Subcutaneous adipose tissue (tissue), 4 donors: ENCODE measurements around the gene SLC35A5. TPM values are rescaled to one million over a fixed set of nuclear protein-coding genes. Genes with fewer than 3 reads are reported as not detected.

Experiments
- CTCF ChIP-seq: fragments of 450-650 bp; IDR thresholded peaks from one replicate; pipeline ENCODE4 v1.5.1; 2016; ENCODE audit warnings: low read depth, mild to moderate bottlenecking, control low read depth, antibody characterized with exemption, moderate library complexity
- total RNA-seq, 4 donors: library from RNA; depleted of rRNA; stranded (reverse); fragments of >200 nt; gene quantifications; one replicate each; pipeline ENCODE4 v1.1.0, GENCODE V29; 2016

The SLC35A5 gene
- total RNA-seq, 4 donors from 2014 or later, result 26.6 to 42.6 (median 37.6) TPM

DNA sequence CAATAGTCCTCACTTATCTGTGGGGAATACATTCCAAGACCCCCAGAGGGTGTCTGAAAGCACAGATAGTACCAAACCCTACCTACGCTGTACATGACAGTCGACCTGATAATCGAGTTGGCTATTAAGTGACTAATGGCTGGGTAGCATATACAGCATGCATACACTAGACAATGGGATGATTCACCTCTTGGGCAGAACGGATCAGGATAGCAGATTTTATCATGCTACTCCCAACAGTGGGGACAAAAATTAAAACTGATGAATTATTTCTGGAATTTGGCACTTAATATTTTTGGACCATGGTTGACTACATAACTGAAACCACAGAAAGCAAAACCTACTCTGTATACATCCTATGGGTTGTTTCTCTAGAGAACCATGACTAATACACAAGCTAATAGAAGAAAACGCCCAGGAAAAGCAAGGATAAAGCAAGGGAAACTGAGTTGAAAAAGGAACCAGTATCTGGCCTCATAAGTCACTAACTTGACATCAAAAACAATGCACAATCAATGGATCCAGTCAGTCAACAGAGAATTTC lies 15.6 kb upstream of the SLC35A5 start:
- no peak for TF ChIP-seq CTCF

DNA sequence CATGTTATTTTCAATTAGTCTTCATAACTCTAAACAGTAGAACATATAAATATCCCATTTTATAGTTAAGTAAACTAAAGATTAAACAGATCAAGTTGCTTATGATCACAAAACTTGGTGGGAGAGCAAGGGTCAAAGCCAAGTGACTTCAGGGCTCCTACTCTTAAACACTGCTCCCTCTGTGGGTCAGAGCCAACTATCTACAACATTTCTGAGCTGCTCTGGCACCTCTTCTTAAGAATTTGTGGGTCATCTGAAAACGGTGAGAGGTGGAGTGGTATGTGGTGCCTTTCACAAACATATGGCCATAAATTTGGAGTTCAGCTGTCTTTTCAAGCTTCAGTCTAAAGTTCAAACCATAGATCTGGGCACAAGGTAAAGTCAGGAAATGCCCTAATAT lies 11.0 kb upstream of the SLC35A5 start:
- TF ChIP-seq CTCF, result no peak

- TF ChIP-seq CTCF, result no peak
Observed at GRCh38 chr3:112555535-112556170, 6.2 kb upstream of the SLC35A5 start.

DNA sequence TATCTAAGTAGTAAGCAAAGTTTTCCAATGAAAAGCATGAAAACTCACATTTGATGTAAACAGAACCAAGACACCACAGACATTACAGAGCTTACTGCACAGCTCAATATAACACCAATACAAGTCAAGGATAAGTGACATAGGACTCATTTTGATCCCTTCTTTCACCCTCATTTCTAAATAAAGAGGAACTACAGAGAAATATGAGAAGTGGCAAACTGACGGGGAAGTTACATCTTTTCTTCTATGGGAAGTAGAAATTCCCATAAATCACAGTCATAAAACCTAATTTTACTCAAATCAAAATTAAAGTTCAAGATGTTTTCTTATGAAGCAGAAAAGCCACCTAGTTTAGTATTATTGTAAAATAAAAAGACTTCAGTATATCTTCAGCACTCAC lies 3.9 kb upstream of the SLC35A5 start:
- no peak for TF ChIP-seq CTCF

DNA sequence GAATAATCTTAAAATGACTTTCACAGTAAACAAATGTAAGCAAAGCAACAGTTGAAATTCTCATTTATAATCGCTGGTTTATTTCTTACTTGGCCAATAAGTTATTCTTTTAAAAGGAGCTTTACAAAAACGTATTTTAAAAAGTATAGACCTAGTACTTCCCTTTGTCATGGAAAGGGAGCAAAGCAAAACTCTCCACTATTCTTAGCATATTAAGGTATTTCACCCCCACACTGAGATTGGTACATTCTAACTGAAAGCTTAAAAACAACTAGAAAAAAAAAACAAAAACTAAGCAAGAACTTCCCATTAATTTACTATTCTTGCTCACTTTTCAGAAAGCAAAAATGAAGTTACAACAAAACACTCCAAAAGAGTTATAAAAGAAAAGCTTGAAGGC lies 1.5 kb upstream of the SLC35A5 start:
- no peak for TF ChIP-seq CTCF

DNA sequence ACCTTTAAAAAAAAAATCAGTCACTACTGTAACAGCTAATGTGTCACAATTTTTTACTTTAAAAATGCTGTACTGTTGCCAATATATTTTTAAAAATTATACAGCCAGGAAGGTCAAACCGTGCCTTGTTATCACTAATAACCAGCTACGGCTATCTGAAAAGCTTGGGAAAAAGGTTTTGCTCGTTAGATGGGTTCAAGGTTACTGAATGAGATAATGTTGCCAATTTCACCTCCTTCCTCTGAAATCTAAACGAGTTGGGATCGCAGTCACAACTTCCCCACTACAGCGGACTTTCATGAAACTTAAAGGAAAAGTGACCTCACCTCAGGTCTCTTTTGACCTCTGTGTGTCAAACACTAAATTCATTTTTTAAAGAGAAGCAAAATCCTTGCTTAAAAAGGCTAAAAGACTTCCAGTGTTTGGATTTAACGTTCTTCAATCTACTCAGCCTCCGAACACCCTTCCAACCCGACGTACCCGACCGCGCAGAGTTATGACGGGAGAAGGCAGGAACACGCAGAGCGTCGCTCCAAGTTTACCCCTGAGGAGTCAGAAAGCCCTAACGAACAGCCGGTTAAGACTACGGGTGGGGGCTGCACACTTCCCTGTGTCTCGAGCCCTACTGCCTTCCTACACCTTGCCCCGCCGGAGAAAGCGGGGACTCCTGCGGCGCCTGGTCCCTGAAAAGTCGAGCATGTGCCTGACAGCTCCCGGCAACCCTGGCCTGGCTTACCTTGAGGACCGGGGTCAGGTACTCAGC lies 943 bp upstream of the SLC35A5 start:
- no peak for TF ChIP-seq CTCF

GRCh38 chr3:112561484-112561733 lies 436 bp upstream of the SLC35A5 start:
- no peak for TF ChIP-seq CTCF
